Activated T-helper 2 cell treated with anti-CD3 and anti-CD28 coated beads, Interferon-gamma antibody, Interleukin-2, Interleukin-4, amounts not matched to agents 10 μg/mL and 5 μg/mL and 100 μg/mL, durations not matched to agents 14 hours and 24 hours and 36 hours (primary cell): Measurements from ENCODE around the gene C1orf116. TPM values are rescaled to one million over a fixed set of nuclear protein-coding genes. Genes with fewer than 3 reads are reported as not detected.
A peak's percentile ranks its signal among the peaks of the same experiment; 100 is the strongest.

Experiments used
- DNase-seq: peaks from one replicate; pipeline ENCODE4 v3.0.0; 2021; ENCODE audit warnings: low spot score
- H3K27ac Mint-ChIP-seq: one replicate; pipeline ENCODE4 v1.8.0; 2021; ENCODE audit warnings: mixed read lengths
- H3K27me3 Mint-ChIP-seq: one replicate; pipeline ENCODE4 v1.8.0; 2021; ENCODE audit warnings: low read depth, mixed read lengths
- H3K36me3 Mint-ChIP-seq: one replicate; pipeline ENCODE4 v1.8.0; 2021; ENCODE audit warnings: low read depth, mixed read lengths
- H3K4me1 Mint-ChIP-seq: one replicate; pipeline ENCODE4 v1.8.0; 2021; ENCODE audit warnings: low read depth, mixed read lengths
- H3K4me3 Mint-ChIP-seq: one replicate; pipeline ENCODE4 v1.8.0; 2021; ENCODE audit warnings: low read depth, mild to moderate bottlenecking, moderate library complexity, mixed read lengths
- H3K9me3 Mint-ChIP-seq: one replicate; pipeline ENCODE4 v1.8.0; 2021; ENCODE audit warnings: mixed read lengths
- intact Hi-C: fragments of 100-400 bp; cut with micrococcal nuclease; formaldehyde crosslinking; loops from one replicate; pipeline ENCODE4 v1.15.1; 2023
- total RNA-seq: library from RNA; stranded (reverse); gene quantifications from 2 replicates; pipeline ENCODE4 v1.2.3, GENCODE V29; 2022

C1orf116 gene
- total RNA-seq = not detected in 2 replicates

DNA sequence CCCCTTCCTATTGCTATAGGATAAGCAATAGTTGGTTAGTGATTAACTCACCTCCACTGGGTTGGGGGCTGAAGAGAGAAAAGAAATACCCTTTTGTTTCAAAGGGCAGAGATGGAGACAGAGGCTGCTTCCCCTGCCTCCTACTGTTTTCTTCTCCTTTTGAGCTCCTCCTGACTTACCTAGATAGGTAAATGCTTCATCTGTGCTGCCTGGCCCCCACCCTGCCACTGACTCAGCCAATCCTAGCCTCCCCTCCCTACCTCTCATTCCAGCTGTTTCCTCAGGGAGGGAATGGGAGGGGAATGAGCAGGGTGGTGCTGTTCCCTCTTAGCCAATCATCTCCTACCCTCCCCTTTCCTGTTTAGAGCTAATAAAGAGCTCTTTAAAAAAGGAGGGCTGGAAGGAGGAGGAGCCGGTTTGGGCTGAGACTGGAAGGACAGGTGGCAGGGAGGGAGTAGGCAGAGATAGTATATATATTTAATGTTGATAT, at the start of gene C1orf116:
C1orf116 (minus strand) TSS at position 229 of the 490 bp plus-strand sequence. CDS start 5,158 bp downstream, outside the sequence.
- Mint-ChIP-seq H3K4me1 (peaks cover 2% of the 10 kb centered on the region), H3K27ac (no peak within 1 kb of the TSS), H3K27me3 (peaks cover 50% of the 10 kb centered on the region), H3K36me3 (no peaks in the 10 kb centered on the region), H3K9me3 (no peaks in the 10 kb centered on the region), H3K4me3 (no peak within 1 kb of the TSS)
- DNase-seq = no peak
- intact Hi-C loops = no loop called here

DNA sequence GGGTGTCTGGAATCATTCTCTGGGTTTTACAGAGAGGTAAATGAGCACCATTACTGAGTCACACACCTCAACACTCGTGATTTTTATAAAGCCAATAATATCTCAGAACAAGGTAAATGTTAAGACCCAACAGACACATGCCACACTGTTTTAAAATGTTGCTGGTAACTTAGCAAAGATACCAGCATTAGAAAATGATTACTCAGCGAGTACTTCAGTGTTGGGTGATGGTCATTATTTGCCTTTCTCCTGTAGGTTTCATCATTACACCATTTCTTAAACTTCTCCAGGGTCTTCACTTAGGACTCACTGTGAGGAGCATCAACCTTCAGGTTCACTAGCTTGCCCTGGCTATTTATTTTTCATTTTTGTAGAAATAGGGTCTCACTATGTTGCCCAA, 49.2 kb upstream of the C1orf116 start:
- DNase-seq = no peak
- H3K36me3 Mint-ChIP-seq = no peaks in the 10 kb centered on the region
- H3K4me3 Mint-ChIP-seq = no peak overlapping the region
- H3K9me3 Mint-ChIP-seq = no peaks in the 10 kb centered on the region
- peaks cover 18% of the 10 kb centered on the region for H3K4me1 Mint-ChIP-seq
- no peak overlapping the region for H3K27ac Mint-ChIP-seq
- intact Hi-C loops = no loop called here
- H3K27me3 Mint-ChIP-seq = peaks cover 33% of the 10 kb centered on the region

DNA sequence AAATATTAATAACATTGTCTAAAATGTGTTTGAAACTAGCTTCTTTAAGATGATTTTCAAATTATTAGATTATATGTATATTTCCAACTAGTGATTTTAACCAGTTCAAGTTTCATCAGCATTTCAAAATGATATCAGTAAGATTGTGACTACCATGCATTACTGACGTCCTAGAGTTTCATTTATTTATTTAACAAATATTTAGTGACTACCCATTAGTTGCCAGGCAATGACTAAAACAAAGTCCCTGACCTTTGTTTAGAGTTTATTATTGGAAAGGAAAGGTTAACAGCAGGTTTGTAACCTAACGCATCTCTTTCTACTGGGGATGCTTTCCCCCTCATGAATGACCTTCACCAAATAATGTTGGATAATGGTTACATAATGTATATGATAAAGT, 48.5 kb upstream of the C1orf116 start:
- Mint-ChIP-seq H3K27me3 (peaks cover 37% of the 10 kb centered on the region), H3K9me3 (no peaks in the 10 kb centered on the region), H3K4me1 (peaks cover 18% of the 10 kb centered on the region), H3K36me3 (no peaks in the 10 kb centered on the region), H3K27ac (no peak overlapping the region), H3K4me3 (no peak overlapping the region)
- no peak for DNase-seq
- intact Hi-C loops = no loop called here

DNA sequence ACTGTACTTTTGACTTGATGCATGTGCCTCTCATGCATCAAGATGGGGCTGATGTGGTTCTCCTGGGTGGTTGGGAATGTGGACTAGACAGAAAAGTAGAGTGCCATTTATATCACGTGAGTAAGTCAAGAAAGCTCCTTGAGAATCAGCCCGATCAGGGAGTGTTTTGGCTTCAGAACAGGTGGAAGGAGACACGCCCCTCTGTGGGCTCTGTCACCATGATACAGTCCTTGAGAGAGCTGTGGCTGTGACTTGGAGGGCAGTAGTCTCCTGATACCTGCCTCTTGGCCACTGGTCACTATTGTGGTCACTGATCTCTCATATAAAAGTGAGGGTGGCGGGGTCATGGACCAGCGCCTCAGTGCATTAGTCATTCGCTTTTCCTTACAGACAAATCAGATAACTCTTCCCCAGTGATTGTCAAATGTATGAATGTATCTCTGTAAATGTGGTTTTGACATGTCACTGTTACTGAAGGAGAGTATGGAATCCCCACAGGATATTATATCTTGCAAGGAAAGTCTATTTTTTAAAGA, 47.2 kb upstream of the C1orf116 start:
- intact Hi-C loops = loop anchor here (10.0 kb wide), 1 partner anchor 75 kb away; no protein-coding TSS in a partner anchor
- Mint-ChIP-seq H3K4me3 (no peak overlapping the region), H3K27ac (no peak overlapping the region), H3K27me3 (peaks cover 39% of the 10 kb centered on the region), H3K4me1 (peaks cover 12% of the 10 kb centered on the region), H3K36me3 (no peaks in the 10 kb centered on the region), H3K9me3 (no peaks in the 10 kb centered on the region)
- DNase-seq = no peak

DNA sequence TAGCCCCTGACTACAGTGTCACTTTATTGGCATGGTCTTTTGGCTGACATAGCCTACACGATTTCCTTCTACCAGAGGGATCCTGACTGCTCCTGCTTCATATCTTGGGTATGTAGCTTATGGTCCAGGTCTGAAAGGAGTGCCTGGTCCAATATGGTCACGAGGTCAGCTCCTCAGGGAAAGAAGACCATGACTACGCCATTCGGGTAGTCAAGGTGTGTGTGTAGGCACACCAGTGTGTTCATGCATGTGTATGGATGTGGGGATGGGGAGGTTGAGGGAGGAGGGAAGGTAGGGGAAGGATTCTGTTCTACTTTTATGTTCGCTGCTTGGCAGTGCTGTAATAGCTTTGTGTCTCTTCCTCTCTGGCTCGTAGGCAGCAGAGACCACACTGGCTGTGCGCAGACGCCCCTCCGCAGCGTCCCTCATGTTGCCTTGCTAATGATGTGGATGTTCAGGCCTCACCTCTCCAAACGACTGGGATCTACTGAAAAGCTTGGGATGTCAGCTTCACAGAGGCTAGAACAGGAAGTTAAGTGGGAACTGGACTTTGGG, 46.1 kb upstream of the C1orf116 start:
- H3K27ac Mint-ChIP-seq = no peak overlapping the region
- peaks cover 6% of the 10 kb centered on the region for H3K4me1 Mint-ChIP-seq
- DNase-seq = no peak
- intact Hi-C loops = loop anchor here (10.0 kb wide), 1 partner anchor 74 kb away; no protein-coding TSS in a partner anchor
- H3K27me3 Mint-ChIP-seq = peaks cover 33% of the 10 kb centered on the region
- no peaks in the 10 kb centered on the region for H3K9me3 Mint-ChIP-seq
- no peak overlapping the region for H3K4me3 Mint-ChIP-seq
- no peaks in the 10 kb centered on the region for H3K36me3 Mint-ChIP-seq

DNA sequence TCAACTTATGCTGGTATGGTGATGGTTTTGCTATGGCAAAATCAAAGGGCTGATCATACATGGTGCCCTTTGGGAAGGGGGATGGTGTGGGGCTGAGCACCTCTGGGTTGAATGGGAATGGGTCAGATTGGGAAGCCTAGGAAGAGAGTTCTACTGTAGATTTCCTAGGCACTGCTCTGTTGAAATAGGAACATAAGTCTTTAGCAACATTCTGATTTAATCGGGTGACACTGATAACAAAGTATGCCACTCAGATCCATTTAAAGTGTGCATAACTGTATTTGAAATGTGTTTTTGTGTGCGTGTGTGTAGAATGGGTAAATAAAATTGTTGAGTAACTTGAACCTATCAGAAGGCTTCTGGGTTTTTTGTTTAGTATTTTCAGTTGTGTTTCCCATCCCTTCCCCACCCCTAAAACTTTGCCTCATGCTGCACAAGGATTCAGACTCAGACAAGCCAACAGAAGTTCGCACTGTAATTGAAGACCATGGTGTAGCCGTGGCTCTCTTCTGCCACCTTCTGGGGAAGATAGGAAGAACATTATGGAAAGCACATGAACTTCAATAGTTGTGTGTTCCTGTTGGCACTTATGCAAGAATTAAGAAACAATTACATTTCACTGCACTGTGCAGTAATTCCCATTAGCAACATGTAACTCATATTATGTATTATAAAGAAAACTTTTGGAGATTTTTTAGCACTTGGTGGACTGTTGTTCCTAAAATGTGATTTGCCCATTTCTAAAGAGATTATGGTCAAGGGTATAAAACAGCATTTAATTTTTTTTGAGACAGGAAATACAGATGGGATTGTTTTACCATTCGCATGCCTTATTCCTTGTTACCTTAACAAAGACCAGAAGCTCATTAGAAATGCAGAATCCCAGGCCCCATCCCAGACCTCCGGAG, 45.2 kb upstream of the C1orf116 start:
- Mint-ChIP-seq H3K36me3 (no peaks in the 10 kb centered on the region), H3K27ac (no peak overlapping the region), H3K27me3 (peaks cover 36% of the 10 kb centered on the region), H3K4me1 (peaks cover 3% of the 10 kb centered on the region), H3K9me3 (no peaks in the 10 kb centered on the region), H3K4me3 (no peak overlapping the region)
- peak; percentile 47 for DNase-seq
- intact Hi-C loops = loop anchor here (1.0 to 10.0 kb wide), 2 partner anchors 27 to 73 kb away; no protein-coding TSS in a partner anchor

DNA sequence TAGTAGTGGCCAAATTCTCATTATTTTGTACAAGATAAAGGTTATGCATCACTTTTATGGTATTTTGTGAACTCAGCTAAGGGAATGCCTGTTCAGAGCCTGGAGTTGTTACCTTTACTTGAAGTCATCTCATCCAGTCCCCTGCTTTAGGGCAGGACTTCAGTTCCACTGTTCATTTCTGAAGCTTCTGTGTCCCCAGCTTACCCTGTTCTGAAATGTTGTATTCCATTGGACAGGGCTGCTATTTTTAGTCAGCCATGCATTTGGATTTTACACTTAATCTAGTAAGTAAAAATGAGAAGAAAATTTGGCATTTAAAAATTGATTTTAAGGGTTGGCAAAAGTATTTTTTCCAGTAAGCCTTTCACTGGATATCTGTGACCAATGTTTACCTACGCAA, 44.5 kb upstream of the C1orf116 start:
- peaks cover 33% of the 10 kb centered on the region for H3K27me3 Mint-ChIP-seq
- no peak overlapping the region for H3K4me3 Mint-ChIP-seq
- H3K27ac Mint-ChIP-seq = no peak overlapping the region
- intact Hi-C loops = loop anchor here (1.0 to 10.0 kb wide), 2 partner anchors 27 to 72 kb away; no protein-coding TSS in a partner anchor
- no peak for DNase-seq
- H3K36me3 Mint-ChIP-seq = no peaks in the 10 kb centered on the region
- peaks cover 3% of the 10 kb centered on the region for H3K4me1 Mint-ChIP-seq
- no peaks in the 10 kb centered on the region for H3K9me3 Mint-ChIP-seq

DNA sequence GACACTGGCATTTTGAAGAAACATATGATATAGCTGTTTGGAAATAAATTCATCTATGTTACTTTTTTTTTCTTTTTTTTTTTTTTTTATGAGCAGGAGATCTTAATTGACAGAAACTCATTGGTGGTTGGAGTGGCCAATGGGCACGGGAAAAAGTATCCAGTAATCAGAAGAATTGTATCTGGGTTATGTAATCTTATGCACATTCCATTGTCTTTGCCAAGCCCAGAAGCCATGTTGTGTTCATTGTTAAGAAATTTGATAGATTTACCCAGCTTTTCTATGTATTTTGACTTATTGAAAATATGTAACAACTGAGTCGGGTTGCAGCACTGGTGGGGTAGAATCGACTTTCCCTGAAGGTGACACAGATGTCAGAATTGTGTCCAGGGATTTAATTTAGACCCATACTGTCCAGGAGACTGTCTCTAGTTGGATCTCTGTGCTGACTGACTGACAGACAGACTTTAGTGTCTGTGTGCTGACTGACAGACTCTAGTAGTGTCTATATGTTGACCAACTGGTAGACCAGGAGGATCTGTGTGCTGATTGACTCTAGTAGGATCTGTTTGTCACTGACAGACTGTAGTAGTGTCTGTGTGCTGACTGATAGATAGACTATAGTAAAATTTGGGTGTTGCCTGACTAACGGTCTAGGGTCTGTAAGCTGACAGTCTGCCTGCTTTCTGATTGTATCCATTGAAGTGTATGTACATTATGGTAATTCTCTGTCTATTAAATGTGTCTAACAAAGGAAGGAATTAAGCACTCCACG, 43.8 kb upstream of the C1orf116 start:
- DNase-seq = no peak
- intact Hi-C loops = loop anchor here (10.0 kb wide), 1 partner anchor 72 kb away; no protein-coding TSS in a partner anchor
- peaks cover 29% of the 10 kb centered on the region for H3K27me3 Mint-ChIP-seq
- no peaks in the 10 kb centered on the region for H3K36me3 Mint-ChIP-seq
- peaks cover 4% of the 10 kb centered on the region for H3K4me1 Mint-ChIP-seq
- H3K4me3 Mint-ChIP-seq = no peak overlapping the region
- H3K9me3 Mint-ChIP-seq = no peaks in the 10 kb centered on the region
- H3K27ac Mint-ChIP-seq = no peak overlapping the region

DNA sequence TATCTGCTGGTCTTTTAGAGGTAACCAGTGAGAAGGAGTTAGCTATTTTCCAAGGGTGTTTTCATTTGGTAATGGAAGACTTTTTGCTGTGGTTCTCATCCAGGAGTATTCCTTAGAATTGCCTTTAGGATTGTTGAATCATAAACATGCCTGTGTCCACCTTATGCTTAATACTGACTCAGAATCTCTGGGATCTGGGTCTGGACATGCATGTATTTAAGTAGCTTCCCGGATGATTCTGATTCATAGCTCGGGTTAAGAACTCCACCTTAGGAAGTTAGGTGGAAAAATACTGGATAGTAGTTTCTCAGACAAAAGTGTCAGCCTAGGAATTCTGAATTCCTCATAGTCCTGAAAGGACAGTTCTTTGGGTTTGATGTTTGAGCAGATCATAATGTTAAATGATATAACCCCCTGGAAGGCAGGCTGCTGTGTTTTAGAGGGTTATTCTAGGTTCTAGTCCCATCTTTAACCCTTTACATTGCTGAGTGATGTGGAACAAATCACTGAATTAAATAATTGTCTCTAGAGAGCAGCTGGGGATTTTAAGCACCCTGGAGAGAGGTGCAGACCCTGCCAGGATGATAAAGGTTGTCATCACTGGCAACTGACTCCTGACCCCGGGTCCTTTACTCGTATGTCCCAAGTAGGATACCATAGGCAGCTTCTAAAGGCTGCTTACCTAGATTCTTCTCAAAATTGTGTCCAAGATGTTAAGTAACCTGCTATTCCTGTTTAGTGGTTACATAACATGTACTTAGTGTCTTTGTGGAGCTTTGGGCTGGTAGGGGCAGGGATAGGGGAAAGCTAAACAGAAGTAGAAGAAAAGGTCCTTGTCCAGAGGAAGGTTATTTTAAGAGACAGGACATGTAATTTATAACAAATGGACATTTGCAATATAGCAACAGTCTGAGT, 41.6 kb upstream of the C1orf116 start:
- no peaks in the 10 kb centered on the region for H3K36me3 Mint-ChIP-seq
- DNase-seq = no peak
- H3K27me3 Mint-ChIP-seq = peaks cover 23% of the 10 kb centered on the region
- H3K4me1 Mint-ChIP-seq = peaks cover 18% of the 10 kb centered on the region
- H3K9me3 Mint-ChIP-seq = no peaks in the 10 kb centered on the region
- intact Hi-C loops = loop anchor here (10.0 kb wide), 1 partner anchor 69 kb away; no protein-coding TSS in a partner anchor
- H3K4me3 Mint-ChIP-seq = no peak overlapping the region
- H3K27ac Mint-ChIP-seq = no peak overlapping the region

DNA sequence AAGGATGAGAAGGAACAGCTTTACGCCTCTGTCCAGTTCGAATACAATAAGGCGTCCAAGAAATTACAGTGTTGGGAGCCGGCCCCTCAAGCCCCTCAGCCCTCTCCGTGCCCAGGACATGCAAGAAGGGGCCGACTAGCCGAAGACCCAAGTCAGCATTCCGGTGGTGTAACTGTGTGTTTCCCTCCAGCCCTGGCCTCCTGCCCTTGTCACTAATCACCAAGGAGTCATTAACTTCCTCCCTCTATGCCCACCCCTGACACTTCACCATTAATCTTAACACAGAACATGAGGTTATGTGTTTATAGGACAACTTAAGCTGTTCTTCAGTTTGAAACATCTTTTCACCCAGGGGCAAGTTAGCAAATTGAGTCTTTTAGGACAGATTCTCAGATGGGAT, 39.7 kb upstream of the C1orf116 start:
- peaks cover 17% of the 10 kb centered on the region for H3K4me1 Mint-ChIP-seq
- no peak for DNase-seq
- H3K9me3 Mint-ChIP-seq = no peaks in the 10 kb centered on the region
- H3K36me3 Mint-ChIP-seq = no peaks in the 10 kb centered on the region
- intact Hi-C loops = loop anchor here (10.0 kb wide), 1 partner anchor 67 kb away; no protein-coding TSS in a partner anchor
- H3K4me3 Mint-ChIP-seq = no peak overlapping the region
- H3K27me3 Mint-ChIP-seq = peaks cover 23% of the 10 kb centered on the region
- H3K27ac Mint-ChIP-seq = no peak overlapping the region

DNA sequence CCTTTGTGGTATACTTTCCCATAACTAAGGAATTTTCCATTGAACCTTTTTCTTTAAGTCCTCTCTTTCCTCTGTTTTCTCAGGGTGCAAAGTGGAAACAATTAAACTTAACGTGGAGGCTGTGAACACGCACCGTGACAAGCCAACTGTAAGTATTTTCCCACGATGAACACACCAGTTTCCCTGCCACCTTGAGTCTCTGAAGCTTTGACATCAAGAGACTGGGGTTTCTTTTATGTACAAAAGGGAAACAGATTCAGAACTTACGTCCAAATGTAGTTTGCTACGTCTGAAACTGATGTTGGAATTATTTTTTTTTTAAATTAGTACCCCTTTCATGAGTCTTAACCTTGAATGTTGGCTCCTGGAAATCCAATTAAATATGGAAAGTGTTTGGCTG, 38.9 kb upstream of the C1orf116 start:
- no peak overlapping the region for H3K4me3 Mint-ChIP-seq
- no peaks in the 10 kb centered on the region for H3K36me3 Mint-ChIP-seq
- H3K27me3 Mint-ChIP-seq = peaks cover 19% of the 10 kb centered on the region
- no peak for DNase-seq
- H3K4me1 Mint-ChIP-seq = peaks cover 17% of the 10 kb centered on the region
- H3K27ac Mint-ChIP-seq = no peak overlapping the region
- intact Hi-C loops = loop anchor here (10.0 kb wide), 1 partner anchor 67 kb away; no protein-coding TSS in a partner anchor
- H3K9me3 Mint-ChIP-seq = no peaks in the 10 kb centered on the region
